ENCODE results near the gene FARS2. TPM values are rescaled to one million over a fixed set of nuclear protein-coding genes. Genes with fewer than 3 reads are reported as not detected.

Gene FARS2
- total RNA-seq, 1 experiment from 2014 or later = 17.8 TPM

- ChIA-PET CTCF (interaction anchor here (0.6 kb wide), 1 partner anchor 464 kb away, joined by 3 read pairs; no protein-coding TSS in a partner anchor), POLR2A (ENCODE audit: low non-redundant PET) (no interaction called here)
- no peaks in the 10 kb centered on the region for H3K27me3 ChIP-seq (replicated peaks; ENCODE audit: insufficient read depth, low read depth, low read length, poor library complexity)
- H3K9me3 ChIP-seq (ENCODE audit: low read depth, low read length, poor library complexity, severe bottlenecking) = no peaks in the 10 kb centered on the region
- H3K36me3 ChIP-seq (ENCODE audit: insufficient read depth, low read length, poor library complexity, severe bottlenecking) = no peaks in the 10 kb centered on the region
- peaks cover 47% of the 10 kb centered on the region for H3K4me1 ChIP-seq (ENCODE audit: insufficient read depth, low read length, poor library complexity, severe bottlenecking)
- intact Hi-C loops (cut with micrococcal nuclease; ENCODE audit: unreplicated experiment) = no loop called here
- H3K4me3 ChIP-seq (ENCODE audit: low read depth, low read length, poor library complexity, severe bottlenecking) = no peak overlapping the region
- no peak overlapping the region for H3K27ac ChIP-seq (ENCODE audit: low read depth, low read length, poor library complexity, severe bottlenecking)
- TF ChIP-seq EZH2 (IDR thresholded peaks at IDR 0.05; ENCODE audit: borderline replicate concordance, low read depth, low read length, poor library complexity, severe bottlenecking) = no peak
- TF ChIP-seq, protein P1, sequence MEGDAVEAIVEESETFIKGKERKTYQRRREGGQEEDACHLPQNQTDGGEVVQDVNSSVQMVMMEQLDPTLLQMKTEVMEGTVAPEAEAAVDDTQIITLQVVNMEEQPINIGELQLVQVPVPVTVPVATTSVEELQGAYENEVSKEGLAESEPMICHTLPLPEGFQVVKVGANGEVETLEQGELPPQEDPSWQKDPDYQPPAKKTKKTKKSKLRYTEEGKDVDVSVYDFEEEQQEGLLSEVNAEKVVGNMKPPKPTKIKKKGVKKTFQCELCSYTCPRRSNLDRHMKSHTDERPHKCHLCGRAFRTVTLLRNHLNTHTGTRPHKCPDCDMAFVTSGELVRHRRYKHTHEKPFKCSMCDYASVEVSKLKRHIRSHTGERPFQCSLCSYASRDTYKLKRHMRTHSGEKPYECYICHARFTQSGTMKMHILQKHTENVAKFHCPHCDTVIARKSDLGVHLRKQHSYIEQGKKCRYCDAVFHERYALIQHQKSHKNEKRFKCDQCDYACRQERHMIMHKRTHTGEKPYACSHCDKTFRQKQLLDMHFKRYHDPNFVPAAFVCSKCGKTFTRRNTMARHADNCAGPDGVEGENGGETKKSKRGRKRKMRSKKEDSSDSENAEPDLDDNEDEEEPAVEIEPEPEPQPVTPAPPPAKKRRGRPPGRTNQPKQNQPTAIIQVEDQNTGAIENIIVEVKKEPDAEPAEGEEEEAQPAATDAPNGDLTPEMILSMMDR (conservative IDR thresholded peaks at IDR 0.05; ENCODE audit: low read depth, low read length) = no peak
- BruUV-seq (replicated peaks) = no TSS peak
- no peak for DNase-seq (ENCODE audit: low spot score)
These were observed 416.1 kb downstream of the FARS2 start for GRCh38 chr6:5677219-5678000.

GRCh38 chr6:5679270-5679669, 418.0 kb downstream of the FARS2 start:
- Histone ChIP-seq H3K36me3 (ENCODE audit: insufficient read depth, low read length, poor library complexity, severe bottlenecking) (no peaks in the 10 kb centered on the region), H3K27ac (ENCODE audit: low read depth, low read length, poor library complexity, severe bottlenecking) (no peak overlapping the region), H3K4me3 (ENCODE audit: low read depth, low read length, poor library complexity, severe bottlenecking) (no peak overlapping the region), H3K4me1 (ENCODE audit: insufficient read depth, low read length, poor library complexity, severe bottlenecking) (peaks cover 28% of the 10 kb centered on the region), H3K27me3 (replicated peaks; ENCODE audit: insufficient read depth, low read depth, low read length, poor library complexity) (no peaks in the 10 kb centered on the region), H3K9me3 (ENCODE audit: low read depth, low read length, poor library complexity, severe bottlenecking) (no peaks in the 10 kb centered on the region)
- ChIA-PET CTCF (no interaction called here), POLR2A (ENCODE audit: low non-redundant PET) (no interaction called here)
- TF ChIP-seq EZH2 (IDR thresholded peaks at IDR 0.05; ENCODE audit: borderline replicate concordance, low read depth, low read length, poor library complexity, severe bottlenecking) = no peak
- TF ChIP-seq, protein P1 (conservative IDR thresholded peaks at IDR 0.05; ENCODE audit: low read depth, low read length) = no peak
- BruUV-seq (replicated peaks) = no TSS peak
- intact Hi-C loops (cut with micrococcal nuclease; ENCODE audit: unreplicated experiment) = no loop called here
- no peak for DNase-seq (ENCODE audit: low spot score)

DNA sequence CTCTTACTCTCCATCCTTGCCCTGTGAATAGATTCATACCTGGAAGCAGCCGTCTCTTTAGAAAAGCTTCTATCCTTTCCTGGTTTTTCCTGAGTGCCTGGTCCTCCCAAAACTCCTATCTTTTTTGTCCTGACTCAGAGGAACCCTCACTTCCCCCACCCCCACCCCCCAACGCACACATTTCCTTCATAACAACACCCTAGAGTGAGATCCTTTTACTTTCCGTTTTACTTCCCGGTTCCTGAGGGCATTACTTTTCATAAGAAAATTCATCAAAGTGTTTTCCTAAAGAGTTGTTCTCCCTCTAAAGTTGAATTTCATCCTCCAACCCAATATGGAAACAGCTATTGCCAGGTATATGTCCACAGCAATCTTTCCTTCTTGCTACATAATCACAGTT, 418.4 kb downstream of the FARS2 start:
- H3K4me3 ChIP-seq (ENCODE audit: low read depth, low read length, poor library complexity, severe bottlenecking) = no peak overlapping the region
- no peaks in the 10 kb centered on the region for H3K36me3 ChIP-seq (ENCODE audit: insufficient read depth, low read length, poor library complexity, severe bottlenecking)
- intact Hi-C loops (cut with micrococcal nuclease; ENCODE audit: unreplicated experiment) = no loop called here
- peaks cover 24% of the 10 kb centered on the region for H3K4me1 ChIP-seq (ENCODE audit: insufficient read depth, low read length, poor library complexity, severe bottlenecking)
- ChIA-PET POLR2A (ENCODE audit: low non-redundant PET) (no interaction called here), CTCF (interaction anchor here (0.6 kb wide), 1 partner anchor 115 kb away, joined by 7 read pairs; no protein-coding TSS in a partner anchor)
- no peaks in the 10 kb centered on the region for H3K9me3 ChIP-seq (ENCODE audit: low read depth, low read length, poor library complexity, severe bottlenecking)
- no peak overlapping the region for H3K27ac ChIP-seq (ENCODE audit: low read depth, low read length, poor library complexity, severe bottlenecking)
- TF ChIP-seq EZH2 (IDR thresholded peaks at IDR 0.05; ENCODE audit: borderline replicate concordance, low read depth, low read length, poor library complexity, severe bottlenecking) = no peak
- TF ChIP-seq, protein P1 (conservative IDR thresholded peaks at IDR 0.05; ENCODE audit: low read depth, low read length) = no peak
- no peak for DNase-seq (ENCODE audit: low spot score)
- H3K27me3 ChIP-seq (replicated peaks; ENCODE audit: insufficient read depth, low read depth, low read length, poor library complexity) = no peaks in the 10 kb centered on the region
- no TSS peak for BruUV-seq (replicated peaks)

Data from A673 (cell line).